ENCODE results near the gene SPRED2.

Gene SPRED2

DNA sequence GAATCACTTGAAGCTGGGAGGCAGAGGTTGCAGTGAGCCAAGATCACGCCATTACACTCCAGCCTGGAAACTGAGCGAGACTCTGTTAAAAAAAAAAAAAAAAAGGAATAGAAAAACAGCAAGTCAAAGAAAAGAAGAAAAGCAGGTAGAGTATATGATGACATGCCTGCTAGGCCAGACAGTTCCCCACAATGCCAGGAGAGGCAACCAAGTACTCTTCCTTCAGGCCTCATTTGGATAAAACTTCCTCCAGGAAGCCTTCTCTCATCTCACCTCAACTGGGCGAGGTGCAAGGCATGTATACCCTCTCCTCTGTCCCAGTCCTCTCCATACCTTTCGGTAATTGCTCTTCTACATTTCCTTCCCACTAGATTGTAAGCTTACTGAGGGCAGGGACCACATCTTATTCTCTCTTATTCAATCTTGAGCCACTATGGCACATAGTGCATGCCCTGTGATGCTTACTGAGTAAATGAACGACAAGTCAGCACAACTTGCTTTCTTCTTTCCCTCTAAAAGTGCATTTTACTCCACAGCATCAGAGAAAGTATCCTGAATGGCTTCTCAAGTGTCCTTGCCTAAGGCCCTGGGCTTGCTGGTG, 10.1 kb upstream of the SPRED2 start:
- no peak for DNase-seq (ENCODE audit: low spot score)

GRCh38 chr2:65438137-65438899, 5.9 kb upstream of the SPRED2 start:
- DNase-seq (ENCODE audit: low spot score): no peak

DNA sequence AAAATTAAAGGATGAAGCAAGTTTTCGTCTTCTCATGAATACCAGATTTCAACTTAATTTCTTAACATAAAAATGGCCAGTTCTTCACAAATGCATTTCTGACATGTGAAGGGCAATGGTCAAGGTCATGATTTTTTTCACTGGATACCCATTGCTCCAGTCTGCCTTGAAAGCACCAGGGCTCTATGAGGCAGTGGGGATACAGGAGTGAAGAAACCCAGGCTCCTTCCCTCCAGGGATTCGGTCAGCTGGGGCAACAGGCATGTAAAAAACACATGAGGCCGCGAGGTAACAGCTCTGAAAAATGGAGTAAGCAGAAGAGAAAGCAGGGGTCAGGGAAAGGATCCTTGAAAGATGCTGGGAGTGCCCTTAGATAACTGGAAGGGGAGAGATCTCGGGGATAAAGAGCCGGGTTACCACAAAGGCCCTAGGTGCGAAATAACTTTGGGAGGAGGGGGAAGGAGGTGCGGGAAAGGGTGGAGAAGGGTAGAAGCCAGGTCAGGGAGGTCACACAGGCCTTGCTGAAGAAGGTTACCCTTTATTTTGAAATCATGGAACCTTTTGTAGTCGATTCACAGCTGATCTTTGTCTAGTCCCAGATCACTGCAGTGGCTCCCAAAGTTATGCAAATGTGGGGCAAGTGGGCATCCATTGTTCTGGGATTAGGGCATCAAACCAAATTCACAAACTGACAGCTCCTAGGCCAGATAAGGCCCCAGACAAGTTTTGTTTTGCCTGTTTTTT, 5.2 kb upstream of the SPRED2 start:
- DNase-seq (ENCODE audit: low spot score): no peak

- no peak for DNase-seq (ENCODE audit: low spot score)
Observed at GRCh38 chr2:65436824-65437221, 4.4 kb upstream of the SPRED2 start.

DNA sequence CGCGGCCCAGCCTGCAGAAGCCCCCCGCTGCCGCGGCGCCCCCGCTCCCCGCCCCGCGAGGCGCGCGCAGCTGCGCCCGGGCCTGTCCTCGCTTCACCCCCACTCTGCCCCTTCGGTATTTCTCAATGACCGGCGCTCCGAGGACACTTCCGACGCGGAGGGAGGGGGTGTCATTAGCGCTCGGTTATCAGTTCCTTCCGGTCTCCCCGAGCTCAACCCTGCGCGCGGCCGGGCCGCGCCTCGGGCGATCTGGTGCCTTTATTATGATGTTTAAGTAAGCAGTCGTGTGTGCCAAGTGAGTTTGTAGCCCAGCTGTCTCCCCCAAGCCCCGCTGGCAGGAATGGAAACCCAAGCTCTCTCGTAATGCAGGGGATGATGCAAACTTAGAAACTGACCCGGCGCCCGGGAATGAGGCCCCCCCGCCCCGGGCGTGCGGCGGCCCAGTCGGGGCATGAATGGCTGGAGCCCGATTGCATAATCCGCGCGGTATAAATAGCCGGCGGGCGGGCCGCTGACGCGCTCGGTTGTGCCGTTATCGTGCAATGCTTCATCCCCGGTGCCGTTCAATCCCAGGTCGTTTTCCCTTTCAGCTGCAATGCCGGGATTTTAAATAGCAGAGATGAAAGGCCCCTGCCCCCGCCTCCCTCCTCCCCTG, 3.9 kb upstream of the SPRED2 start:
- DNase-seq (ENCODE audit: low spot score): peak; percentile 88

- DNase-seq (ENCODE audit: low spot score): peak; percentile 80
Observed at GRCh38 chr2:65435625-65436168, 3.3 kb upstream of the SPRED2 start.

GRCh38 chr2:65434592-65435241, 2.3 kb upstream of the SPRED2 start:
- no peak for DNase-seq (ENCODE audit: low spot score)

- peak; percentile 44 for DNase-seq (ENCODE audit: low spot score)
Observed at GRCh38 chr2:65431421-65432226, 775 bp downstream of the SPRED2 start.

GRCh38 chr2:65430603-65431420, 1.6 kb downstream of the SPRED2 start:
- peak; percentile 73 for DNase-seq (ENCODE audit: low spot score)

DNA sequence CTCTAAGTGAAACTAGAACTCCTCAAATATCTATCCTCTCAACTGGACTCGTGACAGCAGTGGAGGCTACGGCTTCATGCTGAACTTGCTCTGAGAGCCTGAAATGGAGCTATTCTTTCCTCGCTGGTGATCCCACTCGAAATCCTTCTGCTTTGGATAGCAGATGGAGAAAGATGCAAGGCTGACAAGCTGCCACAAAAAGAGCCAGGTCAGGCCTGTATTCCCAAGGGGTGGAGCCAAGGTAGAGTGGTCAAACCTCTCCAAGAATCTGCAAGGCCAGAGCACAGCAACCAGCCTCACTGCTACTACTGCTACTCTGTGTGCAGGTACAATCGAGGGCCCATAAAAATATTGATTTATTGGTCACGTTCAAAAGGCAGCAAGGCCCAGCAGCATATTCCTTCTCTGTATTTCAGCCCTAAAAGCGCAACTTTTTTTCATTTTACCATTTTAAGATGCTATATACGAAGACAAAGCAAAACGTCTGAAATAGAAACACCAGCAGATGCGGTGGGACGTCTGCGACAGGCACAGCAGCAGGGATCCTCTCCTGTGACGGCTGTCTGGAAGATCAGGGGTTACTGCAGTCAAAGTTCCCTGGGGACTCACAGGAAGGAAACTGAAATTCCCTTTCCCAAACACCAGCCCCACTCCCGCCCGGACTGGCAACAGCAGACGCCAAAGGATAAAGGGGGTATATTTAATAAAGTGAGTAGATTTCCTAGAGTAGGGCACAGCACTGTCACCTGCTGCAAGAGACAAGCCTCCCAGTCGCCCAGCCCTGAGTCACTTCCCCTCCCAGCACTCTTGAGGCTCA, 2.4 kb downstream of the SPRED2 start:
- peak; percentile 79 for DNase-seq (ENCODE audit: low spot score)

- no peak for DNase-seq (ENCODE audit: low spot score)
Observed at GRCh38 chr2:65427532-65427931, 4.9 kb downstream of the SPRED2 start.

DNA sequence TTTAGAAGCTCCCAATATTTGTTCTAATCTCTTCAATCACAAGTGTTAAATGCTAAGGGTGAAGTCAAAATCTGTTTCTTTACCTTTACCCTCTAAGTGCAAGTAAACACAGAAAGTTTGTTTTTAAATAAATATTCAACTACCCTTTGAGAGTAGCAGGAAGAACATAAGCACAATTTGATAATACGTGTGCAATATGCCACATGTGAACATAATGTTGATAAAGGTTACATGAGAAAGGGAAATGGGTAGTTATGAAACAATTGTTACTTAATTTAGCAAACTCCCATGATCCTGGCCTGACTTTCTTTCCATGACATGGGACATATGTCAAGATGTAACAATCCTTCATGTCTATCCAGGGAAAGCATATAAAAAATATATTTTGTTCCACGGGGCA, 7.1 kb downstream of the SPRED2 start:
- DNase-seq (ENCODE audit: low spot score): no peak

DNA sequence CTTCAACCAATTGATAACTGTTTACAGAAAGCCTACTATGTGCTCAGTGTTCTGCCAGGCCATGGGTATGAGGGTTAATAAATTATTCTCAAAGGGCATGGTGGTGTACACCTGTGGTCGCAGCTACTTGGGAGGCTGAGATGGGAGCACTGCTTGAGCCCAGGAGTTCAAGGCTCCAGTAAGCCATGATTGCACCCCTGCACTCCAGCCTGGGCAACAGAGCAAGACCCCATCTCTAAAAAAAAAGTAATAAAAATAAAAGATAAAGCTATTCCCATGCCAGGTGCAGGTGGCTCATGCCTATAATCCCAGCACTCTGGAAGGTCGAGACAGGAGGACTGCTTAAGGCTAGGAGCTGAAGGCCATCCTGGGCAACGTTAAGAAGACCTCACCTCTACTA, 8.0 kb downstream of the SPRED2 start:
- DNase-seq (ENCODE audit: low spot score): no peak

GRCh38 chr2:65421432-65421748, 11.0 kb downstream of the SPRED2 start:
- DNase-seq (ENCODE audit: low spot score): no peak

DNA sequence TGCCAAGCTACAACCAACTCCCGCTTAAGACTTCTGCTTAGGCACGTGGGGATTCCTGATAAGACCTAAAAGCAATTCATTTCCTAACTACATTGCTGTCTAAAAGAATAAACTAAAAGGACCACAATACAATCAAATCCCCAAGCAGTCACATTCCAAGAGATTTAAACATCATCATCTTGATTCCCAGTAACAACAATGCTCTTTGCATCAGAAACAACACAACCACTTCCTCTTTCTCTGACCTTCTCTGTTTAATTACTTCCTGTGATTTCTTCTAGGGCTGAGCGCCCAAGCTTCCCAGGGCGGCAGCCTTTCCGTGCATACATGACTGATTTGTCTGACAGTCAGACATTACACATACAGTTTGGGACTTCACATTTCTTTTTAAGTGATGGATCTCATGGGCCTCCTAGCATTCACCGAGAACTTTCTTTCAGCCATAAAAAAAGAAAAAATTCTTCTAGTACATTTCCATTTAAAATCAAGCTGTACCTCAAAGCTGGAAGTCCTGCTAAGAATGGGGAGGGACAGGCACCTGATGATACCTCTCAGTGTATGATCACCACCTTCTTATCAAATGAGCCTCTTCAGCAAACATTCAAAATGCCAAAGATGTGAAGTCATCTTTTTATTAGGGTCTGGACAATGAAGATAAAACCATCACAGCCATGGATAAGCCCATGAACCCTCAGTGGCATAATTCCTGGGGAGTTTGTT, 11.5 kb downstream of the SPRED2 start:
- no peak for DNase-seq (ENCODE audit: low spot score)

DNA sequence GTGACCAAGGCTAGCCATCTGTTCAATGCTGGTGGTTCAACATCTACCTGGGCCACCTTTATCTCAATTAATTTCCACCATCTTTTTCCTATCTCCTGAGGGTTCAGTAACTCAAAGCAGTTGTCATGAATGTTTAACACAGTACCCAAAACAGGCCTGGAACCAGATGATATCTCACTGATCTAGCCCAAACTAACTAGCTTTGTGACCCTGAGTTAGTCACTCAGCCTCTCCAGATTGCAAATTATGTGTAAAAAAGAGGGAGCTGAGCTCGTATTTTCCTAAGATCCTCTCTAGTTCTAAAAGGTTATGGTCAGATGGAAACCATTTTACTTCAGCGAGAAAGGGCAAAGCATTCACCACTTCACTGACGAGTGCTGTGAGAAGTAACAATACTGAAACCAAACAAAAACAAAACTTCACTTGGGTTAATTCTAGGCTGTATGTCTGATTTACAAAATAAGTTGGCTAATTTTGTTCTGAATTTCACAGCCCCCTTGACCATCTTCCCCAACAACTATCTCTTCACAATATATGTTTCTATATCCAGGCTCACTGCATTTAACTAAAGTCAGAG, 14.8 kb downstream of the SPRED2 start:
- no peak for DNase-seq (ENCODE audit: low spot score)

- DNase-seq (ENCODE audit: low spot score): no peak
Observed at GRCh38 chr2:65416945-65417344, 15.5 kb downstream of the SPRED2 start.

GRCh38 chr2:65416321-65416720, 16.1 kb downstream of the SPRED2 start:
- no peak for DNase-seq (ENCODE audit: low spot score)
